HL-60 (cell line): Measurements from ENCODE around the gene COQ10B.
"Not testable (repeated sequence)": the region's sequence is repeated elsewhere in the genome, so short reads cannot be mapped to it uniquely, and the experiment has no call there.

Experiments
- POLR2AphosphoS5 ChIP-seq: IDR thresholded peaks from 2 replicates; pipeline ENCODE4 v1.6.1; 2012; ENCODE audit warnings: low read depth
- TF ChIP-seq, protein P1 (sequence below): IDR thresholded peaks from one replicate; pipeline ENCODE4 v1.5.1; 2011; ENCODE audit warnings: low read length, control low read depth, inconsistent platforms; ENCODE audit not compliant: insufficient read depth

- not testable (repeated sequence) for TF ChIP-seq POLR2AphosphoS5
- TF ChIP-seq, protein P1, sequence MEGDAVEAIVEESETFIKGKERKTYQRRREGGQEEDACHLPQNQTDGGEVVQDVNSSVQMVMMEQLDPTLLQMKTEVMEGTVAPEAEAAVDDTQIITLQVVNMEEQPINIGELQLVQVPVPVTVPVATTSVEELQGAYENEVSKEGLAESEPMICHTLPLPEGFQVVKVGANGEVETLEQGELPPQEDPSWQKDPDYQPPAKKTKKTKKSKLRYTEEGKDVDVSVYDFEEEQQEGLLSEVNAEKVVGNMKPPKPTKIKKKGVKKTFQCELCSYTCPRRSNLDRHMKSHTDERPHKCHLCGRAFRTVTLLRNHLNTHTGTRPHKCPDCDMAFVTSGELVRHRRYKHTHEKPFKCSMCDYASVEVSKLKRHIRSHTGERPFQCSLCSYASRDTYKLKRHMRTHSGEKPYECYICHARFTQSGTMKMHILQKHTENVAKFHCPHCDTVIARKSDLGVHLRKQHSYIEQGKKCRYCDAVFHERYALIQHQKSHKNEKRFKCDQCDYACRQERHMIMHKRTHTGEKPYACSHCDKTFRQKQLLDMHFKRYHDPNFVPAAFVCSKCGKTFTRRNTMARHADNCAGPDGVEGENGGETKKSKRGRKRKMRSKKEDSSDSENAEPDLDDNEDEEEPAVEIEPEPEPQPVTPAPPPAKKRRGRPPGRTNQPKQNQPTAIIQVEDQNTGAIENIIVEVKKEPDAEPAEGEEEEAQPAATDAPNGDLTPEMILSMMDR: not testable (repeated sequence)
These were observed 20.8 kb upstream of the COQ10B start for GRCh38 chr2:197432527-197432926.
